Measurements from ENCODE around the gene NPHP4.

The NPHP4 gene

DNA sequence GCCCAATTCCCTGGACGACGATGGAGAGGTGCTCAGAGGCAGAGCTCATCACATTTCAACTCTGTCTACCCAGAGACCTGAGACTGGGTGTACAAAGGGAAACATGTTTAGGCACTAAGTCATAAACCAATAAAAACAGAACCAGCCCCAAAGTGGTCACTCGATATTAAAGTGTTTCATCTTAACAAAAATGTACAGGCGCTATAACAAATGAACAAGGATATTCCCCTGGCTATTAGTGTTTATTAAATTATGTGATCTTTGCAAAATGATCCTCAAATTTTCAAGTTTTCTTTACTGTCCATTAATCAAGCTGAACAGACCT lies 43.6 kb downstream of the NPHP4 start:
- no peak for DNase-seq

DNA sequence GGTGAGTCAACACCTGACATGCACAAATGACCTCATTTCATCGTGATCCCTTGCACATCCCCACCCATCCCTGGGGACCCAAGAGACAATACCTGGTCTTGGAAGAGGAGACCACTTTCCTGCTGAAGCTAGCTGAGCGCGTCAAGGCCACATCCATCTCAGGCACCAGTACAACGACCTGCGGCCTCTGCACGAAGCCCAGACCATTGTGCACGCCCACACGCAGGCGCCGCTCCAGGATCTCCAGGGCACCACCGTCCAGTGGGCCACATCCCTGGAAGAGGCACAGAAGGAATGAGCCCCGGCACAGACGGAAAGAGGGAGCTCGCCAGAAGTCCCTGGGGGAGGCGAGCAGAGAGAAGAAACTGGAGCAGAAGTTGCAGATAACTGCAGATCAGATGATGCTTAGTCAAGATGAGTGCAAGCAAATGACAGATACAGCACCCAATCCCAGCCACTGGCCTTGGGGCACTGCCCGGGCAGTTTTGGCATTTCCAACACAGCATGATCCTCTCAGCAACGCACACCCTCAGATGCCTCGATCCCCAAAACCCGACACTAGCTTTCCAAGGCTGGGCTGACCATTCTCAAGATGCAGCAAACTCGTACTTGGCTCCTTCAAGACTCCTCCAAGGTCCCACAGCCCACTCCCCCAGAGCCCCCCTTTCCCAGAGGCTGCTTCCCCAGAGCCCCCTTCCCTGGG lies 44.1 kb downstream of the NPHP4 start:
- DNase-seq = no peak

DNA sequence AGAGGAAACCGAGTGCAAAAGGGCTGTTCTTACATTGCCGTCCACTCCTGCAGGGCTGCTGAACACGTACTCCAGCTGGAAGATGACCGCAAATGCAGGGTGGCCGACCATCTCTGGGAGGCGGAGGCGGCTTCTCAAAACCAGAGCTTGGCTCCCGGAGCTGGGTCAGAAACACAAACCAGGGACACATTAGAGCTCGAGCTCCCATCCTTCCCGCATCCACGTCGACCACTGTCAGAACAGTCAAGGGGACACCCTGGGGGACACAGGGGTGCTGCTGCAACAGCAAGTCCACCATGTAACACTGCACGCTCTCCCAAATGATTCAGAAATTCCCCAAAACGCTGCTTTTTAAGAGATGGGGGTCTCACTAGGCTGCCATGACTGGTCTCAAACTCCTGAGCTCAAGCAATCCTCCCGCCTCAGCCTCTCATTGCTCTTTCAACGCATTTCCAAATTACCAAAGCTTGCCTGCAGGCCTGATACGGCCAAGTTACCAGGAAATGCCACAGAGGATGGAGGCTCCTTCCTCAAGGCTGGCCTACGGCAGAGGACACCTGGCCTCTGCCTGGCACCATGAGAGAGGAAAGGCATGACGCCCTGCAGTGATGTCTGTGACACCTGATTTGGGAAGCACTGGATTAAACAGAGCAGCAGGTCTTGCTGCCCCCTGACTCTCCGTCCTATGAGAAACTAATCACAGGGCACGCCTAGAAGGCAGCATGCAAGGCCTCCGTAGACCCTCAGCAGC lies 45.0 kb downstream of the NPHP4 start:
- no peak for DNase-seq

DNA sequence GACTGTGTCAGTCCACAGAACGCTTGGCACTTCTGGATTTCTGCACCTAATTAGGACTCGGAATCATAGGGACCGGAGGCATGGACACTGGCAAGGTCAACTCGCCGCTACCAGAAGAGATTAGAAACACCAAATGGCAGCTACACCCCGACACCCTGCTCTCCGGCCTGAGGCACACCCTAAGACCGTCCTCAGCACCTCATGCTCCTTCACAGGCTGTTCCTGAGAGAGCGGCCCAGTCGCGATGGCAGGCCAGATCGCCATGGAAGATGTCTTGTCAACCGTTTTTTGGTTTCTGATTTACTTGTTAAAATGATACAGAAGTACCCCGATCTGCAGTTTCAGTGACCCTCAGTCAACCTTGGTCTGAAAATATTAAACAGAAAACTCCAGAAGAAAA lies 46.8 kb downstream of the NPHP4 start:
- no peak for DNase-seq

DNA sequence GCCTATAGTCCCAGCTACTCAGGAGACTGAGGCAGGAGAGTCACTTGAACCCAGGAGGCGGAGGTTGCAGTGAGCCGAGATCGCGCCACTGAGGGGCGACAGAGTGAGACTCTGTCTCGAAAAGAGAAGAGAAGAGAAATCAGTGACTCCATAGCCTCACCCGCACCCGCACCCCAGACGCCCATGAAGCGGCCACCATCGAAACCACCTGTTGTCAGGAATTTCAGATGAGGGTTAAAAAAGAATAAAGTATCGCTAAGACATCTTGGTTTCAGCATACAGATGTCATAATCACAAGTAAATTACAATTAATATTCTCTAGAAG lies 47.4 kb downstream of the NPHP4 start:
- DNase-seq = no peak

DNA sequence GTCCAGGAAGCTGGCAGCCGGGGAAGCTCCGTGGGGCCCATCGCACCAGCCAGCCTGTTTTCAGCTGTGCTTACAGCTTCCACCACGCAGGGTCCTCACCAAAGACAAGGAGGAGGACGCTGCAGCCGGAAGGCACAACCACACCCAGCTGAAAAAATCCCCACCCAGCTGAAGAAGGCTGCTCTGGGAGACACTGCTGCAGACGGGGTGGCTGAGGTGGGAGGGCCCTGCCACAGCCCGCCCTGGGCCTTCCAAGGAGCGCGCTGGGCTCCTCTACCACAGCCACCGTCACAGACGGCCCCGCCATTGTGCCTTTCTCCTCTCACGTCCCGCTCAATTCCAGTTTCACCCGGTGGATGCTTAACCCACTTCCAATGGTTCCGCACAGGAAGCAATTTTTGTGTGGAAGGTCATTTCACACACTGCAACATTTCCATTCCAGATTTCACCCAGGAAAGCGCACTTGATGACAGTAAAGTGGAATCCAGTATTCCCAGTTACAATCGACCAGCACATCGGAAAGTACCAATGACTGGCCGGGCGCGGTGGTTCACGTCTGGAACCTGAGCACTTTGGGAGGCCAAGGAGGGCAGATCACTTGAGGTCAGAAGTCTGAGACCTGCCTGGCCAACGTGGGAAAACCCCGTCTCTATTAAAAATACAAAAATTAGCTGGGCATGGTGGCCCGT lies 47.9 kb downstream of the NPHP4 start:
- no peak for DNase-seq

DNA sequence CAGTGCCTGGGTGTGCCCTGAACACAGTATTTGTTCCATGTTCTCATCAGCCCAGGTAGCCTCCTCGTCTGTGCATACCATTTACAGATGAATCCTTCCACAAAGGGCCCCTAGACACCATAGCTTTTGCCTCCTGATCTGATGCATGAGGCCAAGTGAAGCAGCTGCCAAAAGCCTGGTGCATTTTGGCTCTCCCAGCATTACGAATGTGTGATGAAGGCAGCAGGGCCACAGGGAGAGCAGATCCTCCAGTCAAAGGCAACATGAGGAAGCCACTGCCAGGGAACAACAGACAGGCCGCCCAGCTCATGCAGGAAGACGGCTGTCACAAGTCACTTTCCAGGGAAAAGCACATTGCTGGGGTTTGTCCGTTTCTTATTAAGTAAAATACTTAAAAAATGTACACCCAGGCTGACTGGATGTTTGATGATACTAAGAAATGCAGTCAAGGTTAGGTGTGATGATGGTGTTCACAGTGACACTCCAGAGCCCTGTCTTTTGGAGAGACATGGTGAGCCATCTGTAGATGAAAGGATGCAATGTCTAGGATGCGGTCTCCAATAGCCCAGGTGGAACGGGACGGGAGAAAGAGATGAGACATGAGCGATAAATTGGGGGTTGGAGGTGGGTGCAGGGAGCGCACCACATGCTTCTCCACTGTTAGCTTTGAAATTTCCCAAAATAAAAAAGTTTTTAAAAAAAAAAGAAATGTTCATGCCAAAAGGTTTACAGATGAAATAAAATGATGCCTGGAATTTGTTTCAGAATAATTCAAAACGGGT lies 48.7 kb downstream of the NPHP4 start:
- DNase-seq = no peak

DNA sequence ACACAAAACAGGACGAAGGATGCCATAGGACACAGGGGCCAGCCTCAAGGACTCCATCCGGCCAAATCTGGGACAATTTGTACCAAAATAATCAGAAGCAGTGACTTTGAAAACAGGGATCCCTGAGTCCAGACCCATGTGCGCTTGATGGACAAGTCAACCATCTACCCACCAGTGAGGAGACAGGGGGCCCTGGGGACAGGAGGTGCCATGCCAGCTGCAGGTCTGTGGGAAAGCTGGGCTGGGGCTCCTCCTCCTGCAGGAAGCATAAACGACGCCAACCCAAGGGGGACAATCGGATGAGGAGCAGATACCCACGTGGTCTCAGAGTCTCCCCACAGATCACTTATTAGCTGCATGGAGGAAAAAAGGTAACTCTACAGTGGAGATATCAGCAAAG lies 50.6 kb downstream of the NPHP4 start:
- DNase-seq = no peak

DNA sequence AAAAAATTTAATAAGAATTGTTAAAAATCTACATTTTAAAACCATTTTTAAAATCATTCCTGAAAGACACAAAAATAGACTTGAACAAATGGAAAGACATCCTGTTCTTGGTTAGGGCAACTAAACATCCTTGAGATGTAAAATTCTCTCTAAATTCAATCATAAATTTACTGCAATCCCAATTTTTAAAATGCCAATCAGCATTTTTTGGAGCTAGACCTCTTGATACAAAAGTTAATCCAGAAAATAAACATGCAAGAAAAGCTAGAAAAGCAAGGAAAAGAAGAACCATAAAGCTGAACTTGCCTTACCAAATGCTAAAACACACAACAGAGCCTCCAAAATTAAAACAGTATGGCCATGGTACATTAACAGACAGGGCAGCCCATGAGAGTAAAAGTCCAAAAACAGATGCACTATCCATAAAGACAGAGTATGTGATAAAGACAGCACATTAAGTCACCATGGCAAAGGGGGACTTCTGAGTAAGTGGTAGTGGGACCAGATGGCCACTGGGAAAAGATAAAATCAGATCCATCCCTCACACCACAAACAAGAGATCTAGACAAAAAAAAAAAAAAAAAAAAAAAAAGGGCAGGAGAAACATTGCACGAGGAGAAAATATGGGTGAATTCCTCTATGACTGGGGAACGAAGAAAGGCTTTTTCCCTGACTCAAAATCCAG lies 51.4 kb downstream of the NPHP4 start:
- no peak for DNase-seq

DNA sequence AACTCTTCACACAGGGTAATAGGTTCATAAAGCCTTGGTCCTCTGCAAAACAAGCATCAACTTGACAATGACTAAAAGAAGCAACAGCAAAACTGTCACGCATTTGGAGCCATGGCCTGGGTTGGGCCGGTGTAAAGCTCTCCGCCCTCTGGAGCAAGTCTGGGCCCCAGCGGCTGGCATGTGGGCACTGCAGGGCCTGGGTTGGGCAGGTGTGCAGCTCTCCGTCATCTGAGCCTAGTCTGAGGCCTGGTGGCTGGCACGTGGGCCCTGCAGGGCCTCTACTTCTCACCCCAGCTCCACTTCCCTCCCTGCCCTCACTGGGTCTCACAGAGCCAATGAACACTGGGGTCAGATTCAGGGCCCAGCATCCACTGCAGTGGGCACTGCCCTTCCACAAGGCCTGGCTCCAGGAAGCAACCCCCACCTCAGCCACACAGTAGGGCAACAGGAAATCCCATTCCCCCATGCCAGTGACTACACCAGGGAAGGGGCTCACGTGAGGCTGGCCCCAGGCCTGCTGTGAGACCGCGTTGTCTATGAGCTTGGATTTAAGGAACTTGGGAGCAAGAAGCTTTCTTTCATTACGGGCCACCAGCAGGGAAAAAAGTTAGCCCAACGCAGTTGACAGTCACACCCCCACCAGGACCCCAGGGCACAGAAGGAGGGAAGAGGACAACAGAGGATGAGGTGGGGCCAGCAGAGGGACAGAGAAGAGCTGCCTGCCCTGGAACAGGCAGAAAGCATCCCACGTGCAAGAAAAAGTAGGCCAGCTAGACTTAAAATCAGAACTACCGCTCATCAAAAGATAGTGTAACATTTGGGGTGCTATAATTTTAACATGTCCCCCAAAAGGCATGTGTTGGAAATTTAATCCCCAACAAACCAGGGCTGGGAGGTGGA lies 52.7 kb downstream of the NPHP4 start:
- DNase-seq = no peak

DNA sequence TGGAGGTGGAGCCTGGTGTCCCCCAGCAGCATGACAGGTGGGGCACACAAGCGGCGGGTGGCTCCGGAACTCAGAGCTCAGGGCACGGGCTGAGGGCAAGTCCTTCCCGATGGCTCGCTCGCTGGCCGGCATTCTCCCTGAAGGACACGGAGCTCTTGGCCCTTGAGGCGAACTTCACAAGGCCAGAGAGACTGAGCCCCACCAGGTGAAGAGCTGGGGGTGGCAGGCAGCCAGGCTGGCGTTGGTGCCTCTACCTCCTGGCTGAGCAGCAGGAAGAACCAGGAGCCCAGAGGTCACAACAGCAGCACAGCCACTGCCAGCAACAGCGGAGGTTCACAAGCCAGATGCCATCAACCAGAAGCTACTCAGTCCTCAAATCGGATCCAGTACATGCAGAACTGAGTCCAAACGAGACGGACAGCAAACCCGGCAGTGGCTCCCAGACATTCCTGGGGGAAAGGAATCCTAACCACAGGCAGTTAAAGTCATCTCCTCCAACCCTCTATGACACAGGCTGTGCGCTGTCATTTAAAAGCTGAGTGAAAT lies 54.1 kb downstream of the NPHP4 start:
- no peak for DNase-seq

DNA sequence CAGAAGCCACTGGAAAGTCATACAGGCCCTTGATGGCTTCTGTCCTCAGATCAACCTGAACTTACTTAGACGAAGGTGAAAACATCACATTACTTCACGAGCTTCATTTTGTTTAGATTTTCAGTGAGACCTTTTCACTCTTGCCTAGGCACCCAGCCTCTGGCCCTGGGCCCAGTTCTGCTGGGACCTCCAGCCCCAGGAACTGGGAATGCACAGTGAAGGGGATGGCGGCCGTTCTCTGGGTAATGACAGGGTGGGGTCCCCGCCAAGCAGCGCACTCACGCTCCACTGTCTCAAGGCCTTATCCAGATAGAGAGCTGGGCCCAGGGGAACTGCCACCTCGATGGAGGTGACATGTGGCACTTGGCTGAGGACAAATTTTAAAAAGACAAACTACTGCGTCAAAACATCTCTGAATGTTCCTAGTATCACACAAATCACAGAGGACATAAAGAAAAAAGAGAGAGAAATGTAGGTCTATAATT lies 54.8 kb downstream of the NPHP4 start:
- DNase-seq = no peak

DNA sequence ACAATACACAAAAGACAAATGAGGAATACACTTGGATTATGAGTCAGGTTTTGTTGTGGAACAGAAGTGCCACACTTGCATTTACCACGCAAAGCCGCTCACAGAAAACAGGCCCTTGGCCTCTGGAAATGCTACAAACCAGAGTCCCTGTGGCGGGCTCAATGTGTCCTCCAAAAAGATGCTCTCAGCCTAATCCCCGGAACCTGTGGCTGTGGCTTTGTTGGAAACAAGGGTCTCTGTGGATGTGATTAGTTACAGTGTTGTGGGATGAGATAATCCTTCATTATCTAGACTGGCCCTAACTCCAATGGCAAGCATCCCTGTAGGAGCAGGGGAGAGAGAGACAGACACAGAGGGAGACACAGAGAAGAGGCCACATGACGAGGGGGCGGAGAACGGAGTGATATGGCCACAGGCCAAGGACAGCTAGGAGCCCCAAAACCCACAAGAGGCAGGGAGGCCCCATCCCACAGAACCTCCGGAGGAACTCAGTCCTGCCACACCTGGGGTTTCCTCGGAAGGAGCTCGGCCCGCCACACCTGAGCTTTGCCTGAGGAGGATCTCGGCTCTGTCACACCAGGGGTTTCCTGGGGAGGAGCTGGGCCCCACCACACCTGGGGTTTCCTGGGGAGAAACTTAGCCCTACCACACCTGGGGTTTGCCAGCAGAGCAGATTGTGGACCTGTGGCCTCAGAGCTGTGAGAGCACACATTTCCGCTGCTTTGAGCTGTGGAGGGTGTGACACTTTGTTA lies 55.4 kb downstream of the NPHP4 start:
- DNase-seq = no peak

DNA sequence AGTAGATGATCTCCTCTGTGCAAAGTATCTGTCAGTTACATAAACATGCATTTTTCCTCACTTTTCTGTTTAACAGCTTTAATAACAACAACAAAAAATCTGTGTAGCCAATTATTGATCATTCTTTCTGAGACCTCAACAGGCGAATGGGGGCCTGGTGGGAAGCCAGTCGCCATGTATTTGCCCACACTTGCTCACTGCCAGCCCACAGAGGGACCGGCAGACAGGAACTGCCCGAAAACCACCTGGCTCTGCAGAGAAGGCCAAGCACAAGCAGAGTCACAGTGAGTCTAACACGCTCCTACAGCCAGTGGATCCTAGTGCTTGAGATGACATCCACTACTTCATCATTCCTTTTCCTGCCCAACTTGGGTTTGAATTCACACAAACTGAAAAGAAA lies 56.1 kb downstream of the NPHP4 start:
- no peak for DNase-seq

DNA sequence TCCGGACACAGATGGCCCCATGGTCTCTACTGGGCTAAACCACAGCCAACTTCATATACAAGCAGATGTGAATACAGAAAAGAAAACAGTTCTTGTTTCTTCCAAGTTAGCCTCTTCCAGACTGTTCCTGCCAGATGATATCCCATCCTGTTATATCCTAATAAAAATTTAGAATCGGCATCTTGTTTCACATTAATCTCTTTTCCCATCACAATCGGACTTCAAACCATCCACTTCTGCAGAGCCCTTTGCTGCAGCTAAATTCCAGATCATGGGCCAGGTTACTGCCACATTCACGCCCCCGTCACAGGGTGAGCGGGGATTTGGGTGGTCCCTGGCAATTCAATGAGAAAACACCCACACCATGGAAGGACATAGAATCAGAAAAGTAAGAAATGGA lies 57.2 kb downstream of the NPHP4 start:
- no peak for DNase-seq

DNA sequence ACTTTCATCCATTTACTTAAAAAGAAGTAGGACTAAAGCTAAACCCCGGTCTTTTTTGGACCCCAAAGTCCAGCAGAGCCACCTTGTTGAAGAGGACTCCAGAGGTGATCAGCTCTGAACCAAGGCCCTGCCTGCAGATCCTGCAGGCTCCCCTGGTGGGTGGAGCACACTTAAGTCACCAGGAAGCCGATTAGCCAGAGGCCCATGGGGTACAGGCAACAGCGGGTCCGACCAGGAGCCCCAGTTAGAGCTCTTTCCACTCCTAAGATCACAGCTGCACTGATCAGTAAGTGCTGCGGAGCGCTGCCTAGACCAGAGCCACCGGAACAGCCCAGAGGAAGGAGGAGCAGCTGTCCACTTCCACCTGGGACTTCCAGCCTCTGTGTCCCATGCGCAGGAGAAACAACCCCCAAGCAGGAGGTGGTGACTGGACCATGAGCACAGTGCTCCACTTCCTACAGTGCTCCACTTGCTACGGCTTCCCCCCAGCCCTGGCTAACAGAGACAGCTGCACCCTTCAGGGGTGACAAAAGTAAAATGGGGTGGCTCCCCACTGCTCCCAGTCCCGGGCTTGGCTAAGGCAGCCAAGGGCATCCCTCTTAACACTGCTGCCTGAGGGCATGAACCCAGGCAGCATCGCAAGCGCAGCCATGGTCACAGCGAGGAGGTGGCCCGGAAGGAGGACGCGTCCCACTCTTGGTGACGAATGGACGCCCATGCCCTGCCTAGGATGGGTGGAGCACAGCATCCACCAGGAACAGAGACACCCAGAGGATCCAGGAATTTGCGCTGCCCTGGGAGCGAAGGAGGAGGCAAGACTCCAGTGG lies 58.0 kb downstream of the NPHP4 start:
- DNase-seq = no peak

DNA sequence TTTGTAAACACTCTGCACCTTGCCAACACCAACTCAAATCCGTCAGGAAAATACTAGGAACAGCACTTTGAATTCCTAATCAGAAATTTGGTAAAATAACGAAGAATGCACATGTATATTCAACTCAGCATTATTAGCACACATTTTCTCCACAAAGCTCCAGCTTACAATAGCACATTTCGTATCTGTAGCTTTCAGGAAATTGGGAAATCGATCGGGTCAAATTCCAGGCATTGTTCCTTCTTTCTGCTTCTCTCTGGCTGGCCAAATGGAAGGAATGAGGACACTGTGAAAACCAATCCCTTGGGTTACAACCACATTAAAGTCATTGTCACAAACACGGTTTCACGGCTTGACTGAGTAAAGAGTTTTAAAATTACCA lies 58.6 kb downstream of the NPHP4 start:
- DNase-seq = no peak

DNA sequence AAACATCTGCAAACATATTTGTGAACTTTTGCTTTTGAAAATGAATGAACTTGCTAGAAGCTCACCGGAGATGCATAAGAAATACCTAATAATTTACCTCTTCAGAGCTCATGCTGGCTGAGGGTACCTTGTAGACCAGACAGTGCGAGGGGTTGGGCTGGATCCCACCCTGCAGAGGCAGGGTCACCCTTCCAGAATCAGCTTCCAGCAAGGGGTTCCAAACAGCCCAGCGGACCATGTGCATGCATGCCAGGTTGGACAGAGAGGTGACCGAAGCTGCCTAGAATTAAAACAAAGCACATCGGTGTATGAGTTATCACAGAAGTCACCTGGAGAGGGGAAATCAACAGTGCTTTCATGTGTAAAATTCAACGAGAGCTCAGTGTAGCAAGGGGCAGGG lies 59.2 kb downstream of the NPHP4 start:
- DNase-seq = no peak

DNA sequence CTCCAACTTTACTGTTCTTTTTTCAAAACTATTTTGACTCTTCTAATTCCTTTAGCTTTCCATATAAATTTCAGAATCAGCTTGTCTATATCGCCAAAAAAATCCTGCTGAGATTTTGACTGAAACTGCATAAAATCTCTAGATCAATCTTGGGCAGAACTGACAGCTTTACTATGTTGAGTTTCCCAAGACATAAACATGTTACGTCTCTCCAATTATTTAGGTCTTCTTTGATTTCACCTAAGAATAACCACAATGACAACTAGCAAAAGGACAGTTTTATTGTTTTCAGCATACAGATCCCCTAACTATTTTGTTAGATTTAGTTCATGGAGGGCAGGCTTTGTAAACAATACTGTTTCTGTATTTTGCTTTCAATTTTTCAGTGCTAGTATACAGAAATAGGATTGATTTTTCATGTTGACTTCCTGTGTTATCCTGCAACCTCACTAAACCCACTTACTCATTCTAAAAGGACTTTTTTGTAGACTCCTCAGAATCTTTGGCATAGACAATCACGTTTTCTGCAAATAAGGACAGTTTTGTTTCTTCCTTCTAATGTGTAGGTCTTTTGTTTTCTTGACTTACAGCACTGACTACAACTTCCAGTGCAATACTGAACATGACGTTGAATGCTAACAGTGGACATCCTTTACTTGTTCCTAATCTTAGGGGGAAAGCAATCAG lies 63.4 kb downstream of the NPHP4 start:
- no peak for DNase-seq

All from stimulated activated CD4-positive, alpha-beta T cell treated with anti-CD3 and anti-CD28 coated beads, Interleukin-2, amount 100 ng/mL, for 48 hours (primary cell).